ENCODE data around the gene TNFRSF14. TPM values are rescaled to one million over a fixed set of nuclear protein-coding genes. Genes with fewer than 3 reads are reported as not detected.

TNFRSF14 gene
- total and polyA plus RNA-seq, 9 of the 15 experiments (the other 6 are each of a cell fraction or from before 2014, with no cell fraction given) = 0.11 to 2.3 (median 0.68) TPM; not detected in 2

DNA sequence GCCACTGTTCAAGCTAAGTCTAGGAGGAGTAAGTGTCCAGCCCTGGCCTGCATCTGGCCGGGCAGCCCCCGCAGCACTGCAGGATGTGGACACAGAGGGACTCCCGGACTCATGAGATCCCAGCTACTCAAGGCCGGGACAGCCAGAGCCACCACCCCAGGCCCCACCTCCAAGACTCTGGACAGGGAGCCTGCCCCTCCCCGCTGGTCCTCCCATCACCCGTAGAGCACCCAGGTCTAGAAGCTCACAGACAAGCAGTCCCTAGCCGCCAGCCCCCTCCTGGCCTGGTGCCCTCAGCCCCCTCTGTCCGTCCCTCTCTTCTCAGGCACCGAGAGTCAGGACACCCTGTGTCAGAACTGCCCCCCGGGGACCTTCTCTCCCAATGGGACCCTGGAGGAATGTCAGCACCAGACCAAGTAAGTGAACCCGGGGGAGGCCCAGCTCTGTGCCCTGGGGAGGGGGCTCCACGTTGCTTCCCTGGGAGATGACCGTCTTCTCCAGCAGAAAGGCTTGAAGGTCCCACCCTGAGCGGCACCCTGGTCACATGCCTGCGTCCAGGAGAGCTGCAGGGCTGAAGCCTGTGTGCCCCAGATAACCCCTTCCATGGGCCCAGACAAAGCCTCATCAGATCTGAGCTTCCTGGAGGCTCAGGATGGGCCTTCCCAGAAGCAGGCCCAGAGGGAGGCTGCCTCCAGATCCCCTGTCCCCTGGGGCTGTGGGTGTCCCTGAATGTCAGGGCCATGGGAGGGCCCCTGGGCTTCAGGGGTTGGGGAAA is 4.3 kb downstream of the TNFRSF14 start (continued):
- TF ChIP-seq ZNF121 (CRISPR knock-in tag; conservative IDR thresholded peaks at IDR 0.05) = no peak
- TF ChIP-seq ZKSCAN8 (CRISPR knock-in tag; IDR thresholded peaks at IDR 0.05) = no peak
- TF ChIP-seq ZNF175 (CRISPR knock-in tag; IDR thresholded peaks at IDR 0.05; ENCODE audit: low read depth) = no peak
- no peak for TF ChIP-seq NR2F6 (CRISPR knock-in tag; IDR thresholded peaks at IDR 0.05)
- TF ChIP-seq MNT (conservative IDR thresholded peaks at IDR 0.05) = no peak
- TF ChIP-seq, protein P1, sequence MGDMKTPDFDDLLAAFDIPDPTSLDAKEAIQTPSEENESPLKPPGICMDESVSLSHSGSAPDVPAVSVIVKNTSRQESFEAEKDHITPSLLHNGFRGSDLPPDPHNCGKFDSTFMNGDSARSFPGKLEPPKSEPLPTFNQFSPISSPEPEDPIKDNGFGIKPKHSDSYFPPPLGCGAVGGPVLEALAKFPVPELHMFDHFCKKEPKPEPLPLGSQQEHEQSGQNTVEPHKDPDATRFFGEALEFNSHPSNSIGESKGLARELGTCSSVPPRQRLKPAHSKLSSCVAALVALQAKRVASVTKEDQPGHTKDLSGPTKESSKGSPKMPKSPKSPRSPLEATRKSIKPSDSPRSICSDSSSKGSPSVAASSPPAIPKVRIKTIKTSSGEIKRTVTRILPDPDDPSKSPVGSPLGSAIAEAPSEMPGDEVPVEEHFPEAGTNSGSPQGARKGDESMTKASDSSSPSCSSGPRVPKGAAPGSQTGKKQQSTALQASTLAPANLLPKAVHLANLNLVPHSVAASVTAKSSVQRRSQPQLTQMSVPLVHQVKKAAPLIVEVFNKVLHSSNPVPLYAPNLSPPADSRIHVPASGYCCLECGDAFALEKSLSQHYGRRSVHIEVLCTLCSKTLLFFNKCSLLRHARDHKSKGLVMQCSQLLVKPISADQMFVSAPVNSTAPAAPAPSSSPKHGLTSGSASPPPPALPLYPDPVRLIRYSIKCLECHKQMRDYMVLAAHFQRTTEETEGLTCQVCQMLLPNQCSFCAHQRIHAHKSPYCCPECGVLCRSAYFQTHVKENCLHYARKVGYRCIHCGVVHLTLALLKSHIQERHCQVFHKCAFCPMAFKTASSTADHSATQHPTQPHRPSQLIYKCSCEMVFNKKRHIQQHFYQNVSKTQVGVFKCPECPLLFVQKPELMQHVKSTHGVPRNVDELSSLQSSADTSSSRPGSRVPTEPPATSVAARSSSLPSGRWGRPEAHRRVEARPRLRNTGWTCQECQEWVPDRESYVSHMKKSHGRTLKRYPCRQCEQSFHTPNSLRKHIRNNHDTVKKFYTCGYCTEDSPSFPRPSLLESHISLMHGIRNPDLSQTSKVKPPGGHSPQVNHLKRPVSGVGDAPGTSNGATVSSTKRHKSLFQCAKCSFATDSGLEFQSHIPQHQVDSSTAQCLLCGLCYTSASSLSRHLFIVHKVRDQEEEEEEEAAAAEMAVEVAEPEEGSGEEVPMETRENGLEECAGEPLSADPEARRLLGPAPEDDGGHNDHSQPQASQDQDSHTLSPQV (IDR thresholded peaks at IDR 0.05) = peak; percentile 70
- TF ChIP-seq ZNF184 (CRISPR knock-in tag; IDR thresholded peaks at IDR 0.05) = no peak
- TF ChIP-seq, protein P2, sequence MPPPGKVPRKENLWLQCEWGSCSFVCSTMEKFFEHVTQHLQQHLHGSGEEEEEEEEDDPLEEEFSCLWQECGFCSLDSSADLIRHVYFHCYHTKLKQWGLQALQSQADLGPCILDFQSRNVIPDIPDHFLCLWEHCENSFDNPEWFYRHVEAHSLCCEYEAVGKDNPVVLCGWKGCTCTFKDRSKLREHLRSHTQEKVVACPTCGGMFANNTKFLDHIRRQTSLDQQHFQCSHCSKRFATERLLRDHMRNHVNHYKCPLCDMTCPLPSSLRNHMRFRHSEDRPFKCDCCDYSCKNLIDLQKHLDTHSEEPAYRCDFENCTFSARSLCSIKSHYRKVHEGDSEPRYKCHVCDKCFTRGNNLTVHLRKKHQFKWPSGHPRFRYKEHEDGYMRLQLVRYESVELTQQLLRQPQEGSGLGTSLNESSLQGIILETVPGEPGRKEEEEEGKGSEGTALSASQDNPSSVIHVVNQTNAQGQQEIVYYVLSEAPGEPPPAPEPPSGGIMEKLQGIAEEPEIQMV (tag; conservative IDR thresholded peaks at IDR 0.05; ENCODE audit: low read depth) = no peak
- no peak for TF ChIP-seq MTA3 (IDR thresholded peaks at IDR 0.05; ENCODE audit: borderline replicate concordance)
- no peak for TF ChIP-seq NFE2L1 (tag; IDR thresholded peaks at IDR 0.05; ENCODE audit: borderline replicate concordance, low read depth)
- TF ChIP-seq, protein P3, sequence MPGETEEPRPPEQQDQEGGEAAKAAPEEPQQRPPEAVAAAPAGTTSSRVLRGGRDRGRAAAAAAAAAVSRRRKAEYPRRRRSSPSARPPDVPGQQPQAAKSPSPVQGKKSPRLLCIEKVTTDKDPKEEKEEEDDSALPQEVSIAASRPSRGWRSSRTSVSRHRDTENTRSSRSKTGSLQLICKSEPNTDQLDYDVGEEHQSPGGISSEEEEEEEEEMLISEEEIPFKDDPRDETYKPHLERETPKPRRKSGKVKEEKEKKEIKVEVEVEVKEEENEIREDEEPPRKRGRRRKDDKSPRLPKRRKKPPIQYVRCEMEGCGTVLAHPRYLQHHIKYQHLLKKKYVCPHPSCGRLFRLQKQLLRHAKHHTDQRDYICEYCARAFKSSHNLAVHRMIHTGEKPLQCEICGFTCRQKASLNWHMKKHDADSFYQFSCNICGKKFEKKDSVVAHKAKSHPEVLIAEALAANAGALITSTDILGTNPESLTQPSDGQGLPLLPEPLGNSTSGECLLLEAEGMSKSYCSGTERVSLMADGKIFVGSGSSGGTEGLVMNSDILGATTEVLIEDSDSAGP (CRISPR knock-in tag; IDR thresholded peaks at IDR 0.05) = no peak
- TF ChIP-seq RAD51 (IDR thresholded peaks at IDR 0.05; ENCODE audit: borderline replicate concordance, low read depth) = peak; percentile 29; the same call in 1 of the 2 replicates
- TF ChIP-seq ERF (CRISPR knock-in tag; IDR thresholded peaks at IDR 0.05) = no peak
- no peak for TF ChIP-seq ZNF740 (CRISPR knock-in tag; IDR thresholded peaks at IDR 0.05)
- no peak for TF ChIP-seq ZNF740 (tag; IDR thresholded peaks at IDR 0.05)
